ENCODE results near the gene CXorf58.

CXorf58 gene

DNA sequence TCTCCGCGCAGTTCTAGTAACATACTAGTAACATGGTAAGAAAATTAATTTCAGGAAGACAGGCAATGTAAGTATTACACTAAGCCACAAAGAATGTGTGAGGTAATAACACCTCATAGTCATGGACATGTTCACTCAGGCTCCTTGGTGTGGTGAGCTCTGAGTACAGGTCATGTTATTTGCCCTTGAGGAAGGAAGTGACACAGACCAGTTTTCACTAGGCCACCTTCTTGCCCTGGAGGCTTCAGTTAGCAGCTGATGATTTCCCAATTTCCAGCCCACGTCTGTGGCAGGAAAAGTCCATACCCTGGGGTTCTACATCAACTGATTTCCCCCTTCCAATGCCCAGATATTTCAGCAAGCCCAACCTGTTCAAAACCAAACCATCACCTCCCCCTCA lies 6.7 kb upstream of the CXorf58 start:
- no peak overlapping the region for H3K4me2 ChIP-seq (ENCODE audit: low read length)
- no peaks in the 10 kb centered on the region for H3K9me3 ChIP-seq (ENCODE audit: low read length)
- no peak overlapping the region for H2AFZ ChIP-seq (ENCODE audit: low read length)
- no peaks in the 10 kb centered on the region for H3K36me3 ChIP-seq (ENCODE audit: insufficient read depth, low read length)
- no peaks in the 10 kb centered on the region for H4K20me1 ChIP-seq (ENCODE audit: insufficient read depth, low read length)
- no peak overlapping the region; the same call in 1 of the 2 replicates for H3K9ac ChIP-seq (ENCODE audit: low read length)
- TF ChIP-seq, protein P1, sequence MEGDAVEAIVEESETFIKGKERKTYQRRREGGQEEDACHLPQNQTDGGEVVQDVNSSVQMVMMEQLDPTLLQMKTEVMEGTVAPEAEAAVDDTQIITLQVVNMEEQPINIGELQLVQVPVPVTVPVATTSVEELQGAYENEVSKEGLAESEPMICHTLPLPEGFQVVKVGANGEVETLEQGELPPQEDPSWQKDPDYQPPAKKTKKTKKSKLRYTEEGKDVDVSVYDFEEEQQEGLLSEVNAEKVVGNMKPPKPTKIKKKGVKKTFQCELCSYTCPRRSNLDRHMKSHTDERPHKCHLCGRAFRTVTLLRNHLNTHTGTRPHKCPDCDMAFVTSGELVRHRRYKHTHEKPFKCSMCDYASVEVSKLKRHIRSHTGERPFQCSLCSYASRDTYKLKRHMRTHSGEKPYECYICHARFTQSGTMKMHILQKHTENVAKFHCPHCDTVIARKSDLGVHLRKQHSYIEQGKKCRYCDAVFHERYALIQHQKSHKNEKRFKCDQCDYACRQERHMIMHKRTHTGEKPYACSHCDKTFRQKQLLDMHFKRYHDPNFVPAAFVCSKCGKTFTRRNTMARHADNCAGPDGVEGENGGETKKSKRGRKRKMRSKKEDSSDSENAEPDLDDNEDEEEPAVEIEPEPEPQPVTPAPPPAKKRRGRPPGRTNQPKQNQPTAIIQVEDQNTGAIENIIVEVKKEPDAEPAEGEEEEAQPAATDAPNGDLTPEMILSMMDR (IDR thresholded peaks at IDR 0.05; ENCODE audit: low read length), result no peak
- TF ChIP-seq EZH2 (IDR thresholded peaks at IDR 0.05; ENCODE audit: borderline replicate concordance, low read length), result no peak
- no peaks in the 10 kb centered on the region for H3K79me2 ChIP-seq (ENCODE audit: insufficient read depth, low read length)
- no peaks in the 10 kb centered on the region for H3K27me3 ChIP-seq (ENCODE audit: insufficient read depth, low read length)
- peaks cover 44% of the 10 kb centered on the region for H3K4me1 ChIP-seq (ENCODE audit: insufficient read depth, low read length, severe bottlenecking)
- H3K9me2 ChIP-seq (ENCODE audit: low read depth, low read length), result no peaks in the 10 kb centered on the region
- H3K27ac ChIP-seq (ENCODE audit: low read depth, low read length, poor library complexity, severe bottlenecking), result peak overlapping the region; percentile 73
- no peaks in the 10 kb centered on the region for H3F3A ChIP-seq (ENCODE audit: insufficient read depth, low read length)
- no peak overlapping the region for H3K4me3 ChIP-seq (ENCODE audit: low read depth, low read length, poor library complexity, severe bottlenecking)

DNA sequence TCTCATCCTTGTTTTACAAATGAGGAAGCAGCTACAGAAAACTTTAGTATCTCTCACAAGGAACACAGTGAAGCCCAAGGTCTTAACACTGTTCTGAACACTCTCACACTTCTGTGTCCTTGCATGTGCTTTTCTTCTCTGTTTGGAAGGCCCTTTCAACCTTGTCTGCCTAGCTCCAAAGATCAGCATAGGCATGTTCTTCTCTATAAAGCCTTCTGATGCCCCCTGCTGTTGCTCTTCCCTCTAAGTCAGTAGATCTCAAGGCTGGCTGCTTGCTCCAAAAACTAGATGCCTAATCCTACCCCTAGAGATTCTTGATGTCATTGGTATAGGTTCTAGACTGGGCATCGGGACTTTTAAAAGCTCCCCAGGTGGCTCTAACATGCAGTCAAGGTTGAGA lies 6.0 kb upstream of the CXorf58 start:
- Histone ChIP-seq H3K27me3 (ENCODE audit: insufficient read depth, low read length) (no peaks in the 10 kb centered on the region), H2AFZ (ENCODE audit: low read length) (no peak overlapping the region), H3K36me3 (ENCODE audit: insufficient read depth, low read length) (no peaks in the 10 kb centered on the region), H3F3A (ENCODE audit: insufficient read depth, low read length) (no peaks in the 10 kb centered on the region), H3K9me2 (ENCODE audit: low read depth, low read length) (no peaks in the 10 kb centered on the region), H3K79me2 (ENCODE audit: insufficient read depth, low read length) (no peaks in the 10 kb centered on the region), H3K27ac (ENCODE audit: low read depth, low read length, poor library complexity, severe bottlenecking) (peak overlapping the region; percentile 73), H3K4me1 (ENCODE audit: insufficient read depth, low read length, severe bottlenecking) (peaks cover 52% of the 10 kb centered on the region), H3K9me3 (ENCODE audit: low read length) (no peaks in the 10 kb centered on the region), H3K4me3 (ENCODE audit: low read depth, low read length, poor library complexity, severe bottlenecking) (no peak overlapping the region), H4K20me1 (ENCODE audit: insufficient read depth, low read length) (no peaks in the 10 kb centered on the region), H3K9ac (ENCODE audit: low read length) (no peak overlapping the region; the same call in 1 of the 2 replicates), H3K4me2 (ENCODE audit: low read length) (no peak overlapping the region)
- no peak for TF ChIP-seq EZH2 (IDR thresholded peaks at IDR 0.05; ENCODE audit: borderline replicate concordance, low read length)
- TF ChIP-seq, protein P1 (IDR thresholded peaks at IDR 0.05; ENCODE audit: low read length), result peak; percentile 46

DNA sequence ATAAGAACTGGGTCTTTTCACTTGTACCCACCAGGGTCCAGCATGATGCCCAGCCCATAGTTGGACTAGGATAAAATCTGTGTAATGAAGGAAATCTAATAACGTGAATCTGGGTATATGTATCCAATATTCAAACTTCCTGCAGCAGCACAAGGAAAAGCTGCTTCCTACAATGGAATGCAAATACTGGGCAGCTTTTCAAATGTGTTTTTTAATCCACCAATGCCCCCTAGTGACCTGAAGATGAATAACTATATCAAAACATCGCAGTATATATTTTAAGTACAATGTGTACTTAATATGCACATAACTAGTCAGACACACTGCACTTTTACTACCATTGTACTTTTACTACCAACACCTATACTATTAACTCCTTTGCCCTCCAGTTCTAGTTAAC lies 5.4 kb upstream of the CXorf58 start:
- Histone ChIP-seq H3K4me1 (ENCODE audit: insufficient read depth, low read length, severe bottlenecking) (peaks cover 51% of the 10 kb centered on the region), H3K9me2 (ENCODE audit: low read depth, low read length) (no peaks in the 10 kb centered on the region), H3K4me2 (ENCODE audit: low read length) (no peak overlapping the region), H3F3A (ENCODE audit: insufficient read depth, low read length) (no peaks in the 10 kb centered on the region), H3K79me2 (ENCODE audit: insufficient read depth, low read length) (no peaks in the 10 kb centered on the region), H3K9ac (ENCODE audit: low read length) (no peak overlapping the region), H4K20me1 (ENCODE audit: insufficient read depth, low read length) (no peaks in the 10 kb centered on the region), H3K9me3 (ENCODE audit: low read length) (no peaks in the 10 kb centered on the region), H2AFZ (ENCODE audit: low read length) (no peak overlapping the region), H3K27ac (ENCODE audit: low read depth, low read length, poor library complexity, severe bottlenecking) (no peak overlapping the region), H3K36me3 (ENCODE audit: insufficient read depth, low read length) (no peaks in the 10 kb centered on the region), H3K27me3 (ENCODE audit: insufficient read depth, low read length) (no peaks in the 10 kb centered on the region), H3K4me3 (ENCODE audit: low read depth, low read length, poor library complexity, severe bottlenecking) (no peak overlapping the region)
- no peak for TF ChIP-seq EZH2 (IDR thresholded peaks at IDR 0.05; ENCODE audit: borderline replicate concordance, low read length)
- TF ChIP-seq, protein P1 (IDR thresholded peaks at IDR 0.05; ENCODE audit: low read length), result peak; percentile 56
